MCF 10A (cell line): ENCODE measurements around the gene RAPGEF1. TPM values are rescaled to one million over a fixed set of nuclear protein-coding genes. Genes with fewer than 3 reads are reported as not detected.

Experiments used
- BruUV-seq: library from RNA; stranded (reverse); fragments of 400-500 nt; replicated peaks from 2 replicates; lab custom pipeline; 2021; lab: Mats Ljungman, UMichigan
- CTCF ChIA-PET: fragments of 300-600 bp; sonication (Branson Sonifier 250); formaldehyde crosslinking; extraction: SDS; loops from one replicate; lab custom pipeline; 2021; ENCODE audit warnings: antibody characterized with exemption, inconsistent platforms; lab: Yijun Ruan, JAX
- POLR2A ChIA-PET: fragments of 300-600, 350-650 bp; sonication (Branson Sonifier 250); formaldehyde crosslinking; extraction: SDS; loops from one replicate; lab custom pipeline; 2020; ENCODE audit warnings: antibody characterized with exemption, inconsistent platforms; lab: Yijun Ruan, JAX
- DNase-seq: peaks from one replicate; pipeline ENCODE4 v3.0.0-alpha.2; 2018; ENCODE audit not compliant: unreplicated experiment
- H3K27ac Mint-ChIP-seq: one replicate; pipeline ENCODE4 v1.8.0; 2022; ENCODE audit warnings: mild to moderate bottlenecking, low read depth, mixed read lengths; ENCODE audit not compliant: unreplicated experiment
- H3K27me3 Mint-ChIP-seq: one replicate; pipeline ENCODE4 v1.8.0; 2022; ENCODE audit warnings: mixed read lengths; ENCODE audit not compliant: insufficient read depth, unreplicated experiment
- H3K36me3 Mint-ChIP-seq: one replicate; pipeline ENCODE4 v1.8.0; 2022; ENCODE audit warnings: mild to moderate bottlenecking, moderate library complexity, mixed read lengths; ENCODE audit not compliant: insufficient read depth, unreplicated experiment
- H3K4me1 Mint-ChIP-seq: one replicate; pipeline ENCODE4 v1.8.0; 2022; ENCODE audit warnings: mixed read lengths; ENCODE audit not compliant: insufficient read depth, unreplicated experiment
- H3K4me3 Mint-ChIP-seq: one replicate; pipeline ENCODE4 v1.8.0; 2022; ENCODE audit warnings: mild to moderate bottlenecking, moderate library complexity, mixed read lengths; ENCODE audit not compliant: unreplicated experiment
- H3K9me3 Mint-ChIP-seq: one replicate; pipeline ENCODE4 v1.8.0; 2022; ENCODE audit warnings: mixed read lengths; ENCODE audit not compliant: unreplicated experiment
- intact Hi-C: fragments of 100-400 bp; cut with micrococcal nuclease; formaldehyde crosslinking; loops from 2 replicates; pipeline ENCODE4 v1.14.1; 2022
- total RNA-seq: library from RNA; stranded (reverse); gene quantifications from 2 replicates; pipeline ENCODE4 v1.2.3, GENCODE V29; 2022
- TF ChIP-seq, protein P1 (sequence below): fragments of 200-600 bp; IDR thresholded peaks from one replicate; pipeline ENCODE4 v1.8.0; 2022; ENCODE audit warnings: antibody characterized with exemption, mild to moderate bottlenecking; ENCODE audit not compliant: unreplicated experiment

RAPGEF1 gene
- total RNA-seq, 1 experiment from 2014 or later = 55.4 TPM

DNA sequence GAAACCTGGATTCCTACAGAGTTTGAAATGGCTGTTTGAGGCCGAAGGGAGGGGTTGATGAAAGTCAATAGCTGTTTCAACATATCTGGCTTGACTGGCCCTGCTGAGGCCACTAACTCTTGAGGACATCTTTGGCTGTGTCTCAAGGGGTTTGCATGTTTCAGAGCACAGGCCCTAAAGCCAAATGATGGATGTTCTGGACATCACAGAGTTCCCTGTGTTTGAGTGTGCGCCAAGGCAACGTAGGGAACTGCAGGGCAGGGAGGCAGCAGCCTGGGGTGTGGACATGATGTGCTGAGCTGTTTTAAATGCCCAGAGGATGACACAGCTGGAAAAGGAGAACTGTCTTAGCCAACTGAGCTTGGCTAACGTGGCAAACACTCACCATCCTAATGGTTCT lies 89.6 kb downstream of the RAPGEF1 start:
- H3K27ac Mint-ChIP-seq = peak overlapping the region; percentile 99
- no TSS peak for BruUV-seq
- ChIA-PET POLR2A (interaction anchor here (0.6 to 4.1 kb wide), 18 partner anchors 8 to 147 kb away, joined by 3 to 52 read pairs (median 8); partner anchors contain the start of gene RAPGEF1), CTCF (interaction anchor here (0.6 to 1.1 kb wide), 8 partner anchors 28 to 234 kb away, joined by 3 to 5 read pairs (median 3); partner anchors contain the start of gene RAPGEF1)
- peak; percentile 83 for DNase-seq
- H3K27me3 Mint-ChIP-seq = no peaks in the 10 kb centered on the region
- H3K9me3 Mint-ChIP-seq = no peaks in the 10 kb centered on the region
- intact Hi-C loops = loop anchor here (1.0 to 5.0 kb wide), 5 partner anchors 15 to 82 kb away; no protein-coding TSS in a partner anchor
- peaks cover 6% of the 10 kb centered on the region for H3K36me3 Mint-ChIP-seq
- TF ChIP-seq, protein P1, sequence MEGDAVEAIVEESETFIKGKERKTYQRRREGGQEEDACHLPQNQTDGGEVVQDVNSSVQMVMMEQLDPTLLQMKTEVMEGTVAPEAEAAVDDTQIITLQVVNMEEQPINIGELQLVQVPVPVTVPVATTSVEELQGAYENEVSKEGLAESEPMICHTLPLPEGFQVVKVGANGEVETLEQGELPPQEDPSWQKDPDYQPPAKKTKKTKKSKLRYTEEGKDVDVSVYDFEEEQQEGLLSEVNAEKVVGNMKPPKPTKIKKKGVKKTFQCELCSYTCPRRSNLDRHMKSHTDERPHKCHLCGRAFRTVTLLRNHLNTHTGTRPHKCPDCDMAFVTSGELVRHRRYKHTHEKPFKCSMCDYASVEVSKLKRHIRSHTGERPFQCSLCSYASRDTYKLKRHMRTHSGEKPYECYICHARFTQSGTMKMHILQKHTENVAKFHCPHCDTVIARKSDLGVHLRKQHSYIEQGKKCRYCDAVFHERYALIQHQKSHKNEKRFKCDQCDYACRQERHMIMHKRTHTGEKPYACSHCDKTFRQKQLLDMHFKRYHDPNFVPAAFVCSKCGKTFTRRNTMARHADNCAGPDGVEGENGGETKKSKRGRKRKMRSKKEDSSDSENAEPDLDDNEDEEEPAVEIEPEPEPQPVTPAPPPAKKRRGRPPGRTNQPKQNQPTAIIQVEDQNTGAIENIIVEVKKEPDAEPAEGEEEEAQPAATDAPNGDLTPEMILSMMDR = no peak
- peak overlapping the region; percentile 71 for H3K4me3 Mint-ChIP-seq
- peaks cover 26% of the 10 kb centered on the region for H3K4me1 Mint-ChIP-seq

DNA sequence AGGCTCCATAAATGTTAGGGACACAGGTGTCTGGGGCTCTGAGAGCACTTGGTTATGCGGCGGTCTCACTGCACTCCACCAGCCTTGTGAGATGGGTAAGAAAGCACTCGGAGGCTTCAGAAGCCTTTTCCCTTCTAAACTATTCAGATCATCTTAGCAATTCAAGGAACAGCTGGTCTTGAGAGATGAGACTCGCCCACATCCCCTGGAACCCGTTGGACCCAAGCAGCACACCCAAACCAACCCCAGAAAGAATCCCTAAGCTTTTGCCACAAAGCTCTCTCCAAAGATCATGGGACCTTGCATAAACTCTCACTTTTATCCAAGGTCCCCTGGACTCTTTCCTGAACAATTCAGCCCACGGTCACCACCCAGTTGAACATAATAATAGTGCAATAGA lies 90.2 kb downstream of the RAPGEF1 start:
- Mint-ChIP-seq H3K36me3 (peaks cover 6% of the 10 kb centered on the region), H3K9me3 (no peaks in the 10 kb centered on the region), H3K27ac (peak overlapping the region; percentile 99), H3K27me3 (no peaks in the 10 kb centered on the region), H3K4me3 (no peak overlapping the region), H3K4me1 (peaks cover 26% of the 10 kb centered on the region)
- BruUV-seq = TSS peak; percentile 25
- CTCF ChIA-PET = interaction anchor here (0.8 to 0.9 kb wide), 2 partner anchors 58 to 87 kb away, joined by 3 read pairs; no protein-coding TSS in a partner anchor
- intact Hi-C loops = loop anchor here (1.0 to 5.0 kb wide), 5 partner anchors 14 to 83 kb away; no protein-coding TSS in a partner anchor
- TF ChIP-seq, protein P1 = no peak
- POLR2A ChIA-PET = interaction anchor here (1.2 to 4.1 kb wide), 13 partner anchors 8 to 90 kb away, joined by 4 to 52 read pairs (median 11); partner anchors contain the start of gene RAPGEF1
- DNase-seq = no peak

DNA sequence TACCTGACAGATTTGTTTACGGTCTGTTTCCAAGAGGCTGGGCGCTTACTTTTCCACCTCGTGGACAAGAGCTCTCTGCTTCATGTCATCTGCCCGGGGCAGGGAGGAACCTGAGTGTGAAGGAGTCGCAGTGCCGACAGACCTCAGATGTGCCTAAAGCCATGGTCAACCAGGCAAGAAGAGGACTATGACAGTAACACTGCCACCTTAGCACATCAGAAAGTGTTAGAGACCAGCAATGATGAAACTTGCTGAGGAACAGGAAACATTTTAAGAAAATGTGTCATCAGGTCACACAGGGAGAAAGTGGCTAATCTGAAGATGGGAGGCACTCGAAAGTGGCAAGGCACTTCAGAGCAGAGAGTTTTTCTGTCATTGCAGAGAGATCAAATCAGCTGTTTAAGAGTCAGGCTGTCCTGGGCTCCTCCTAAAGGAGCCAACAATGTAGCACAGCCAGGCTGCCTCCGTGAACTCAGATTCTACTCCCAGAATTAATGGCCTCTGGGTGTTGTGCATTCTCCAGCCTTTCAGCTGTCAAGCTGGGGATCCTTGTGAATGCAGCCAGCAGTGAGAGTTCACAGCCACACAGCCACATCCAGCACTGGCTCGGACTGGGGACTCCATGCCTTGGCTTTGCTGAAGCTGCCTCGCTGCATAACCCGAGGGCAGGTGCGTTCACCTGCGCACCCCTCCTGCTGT lies 94.6 kb downstream of the RAPGEF1 start:
- BruUV-seq = no TSS peak
- intact Hi-C loops = no loop called here
- no peaks in the 10 kb centered on the region for H3K9me3 Mint-ChIP-seq
- POLR2A ChIA-PET = no interaction called here
- TF ChIP-seq, protein P1 = no peak
- H3K27ac Mint-ChIP-seq = no peak overlapping the region
- H3K4me3 Mint-ChIP-seq = no peak overlapping the region
- DNase-seq = no peak
- no peaks in the 10 kb centered on the region for H3K27me3 Mint-ChIP-seq
- H3K36me3 Mint-ChIP-seq = peaks cover 11% of the 10 kb centered on the region
- CTCF ChIA-PET = no interaction called here
- H3K4me1 Mint-ChIP-seq = peaks cover 9% of the 10 kb centered on the region

DNA sequence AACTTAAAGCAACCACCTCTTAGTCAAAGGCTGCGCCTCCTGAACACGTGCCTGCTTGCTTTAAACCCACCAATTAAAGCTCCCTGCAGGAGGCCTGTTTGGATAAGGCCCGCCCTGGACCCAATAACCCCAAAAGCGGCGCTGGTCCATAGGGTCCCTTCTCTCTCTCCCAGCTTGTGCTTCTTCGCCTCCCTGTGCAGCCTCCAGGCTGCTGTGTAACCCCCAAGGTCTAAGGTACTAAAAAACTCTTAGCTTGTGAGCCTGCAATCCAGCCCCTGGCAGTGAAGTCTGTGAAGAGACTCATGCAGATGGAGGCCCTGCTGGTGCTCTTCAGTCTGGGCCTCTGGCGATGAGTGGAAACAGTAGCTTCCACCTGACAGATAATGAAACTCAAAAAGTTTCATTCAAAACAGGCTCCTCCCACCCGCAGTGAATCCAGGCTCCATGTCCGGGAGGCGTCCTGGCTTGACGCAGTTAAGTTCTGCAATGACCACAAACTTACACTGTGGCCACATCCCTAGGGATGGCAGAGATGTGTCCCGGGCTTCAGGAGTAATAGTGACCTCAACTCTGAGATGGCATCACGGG lies 97.3 kb downstream of the RAPGEF1 start:
- H3K4me1 Mint-ChIP-seq = no peaks in the 10 kb centered on the region
- H3K36me3 Mint-ChIP-seq = peaks cover 11% of the 10 kb centered on the region
- POLR2A ChIA-PET = interaction anchor here (1.0 to 1.5 kb wide), 3 partner anchors 8 to 36 kb away, joined by 3 to 8 read pairs (median 4); no protein-coding TSS in a partner anchor

More for the DNA sequence above, 97.3 kb downstream of the RAPGEF1 start:
- H3K4me3 Mint-ChIP-seq = no peak overlapping the region
- no TSS peak for BruUV-seq
- no peak for DNase-seq
- intact Hi-C loops = no loop called here
- no peaks in the 10 kb centered on the region for H3K9me3 Mint-ChIP-seq
- TF ChIP-seq, protein P1 = no peak
- CTCF ChIA-PET = interaction anchor here (0.8 to 1.4 kb wide), 3 partner anchors 9 to 96 kb away, joined by 3 to 5 read pairs (median 5); no protein-coding TSS in a partner anchor
- no peak overlapping the region for H3K27ac Mint-ChIP-seq
- no peaks in the 10 kb centered on the region for H3K27me3 Mint-ChIP-seq
